Liver (tissue), 3 donors: ENCODE data around the gene TLE3.

Source experiments
- JUND ChIP-seq, 2 donors: IDR thresholded peaks; 2 replicates each; pipeline ENCODE4 v1.6.1; 2016; ENCODE audit warnings: antibody characterized with exemption in 2 of 2
- RXRA ChIP-seq, 2 donors: IDR thresholded peaks; 2 replicates each; pipeline ENCODE4 v1.6.1; 2017 to 2018; ENCODE audit warnings: antibody characterized with exemption in 2 of 2, mild to moderate bottlenecking in 1 of 2
- SP1 ChIP-seq: IDR thresholded peaks from 2 replicates; pipeline ENCODE4 v1.6.1; 2018; ENCODE audit warnings: antibody characterized with exemption, mild to moderate bottlenecking
- TAF1 ChIP-seq: conservative IDR thresholded peaks from 2 replicates; pipeline ENCODE4 v1.6.1; 2016; ENCODE audit warnings: antibody characterized with exemption, mild to moderate bottlenecking
- TF ChIP-seq, protein P1 (sequence below): fragments of 150-350 bp; IDR thresholded peaks from 2 replicates; pipeline ENCODE4 v1.5.1; 2017; ENCODE audit warnings: improper control_type of control experiment, low read depth, low read length; ENCODE audit not compliant: missing input control
- TF ChIP-seq, protein P2 (sequence below): IDR thresholded peaks from 2 replicates; pipeline ENCODE4 v1.6.1; 2016; ENCODE audit warnings: antibody characterized with exemption
- donor health status: healthy.
- donor health status: healthy.

DNA sequence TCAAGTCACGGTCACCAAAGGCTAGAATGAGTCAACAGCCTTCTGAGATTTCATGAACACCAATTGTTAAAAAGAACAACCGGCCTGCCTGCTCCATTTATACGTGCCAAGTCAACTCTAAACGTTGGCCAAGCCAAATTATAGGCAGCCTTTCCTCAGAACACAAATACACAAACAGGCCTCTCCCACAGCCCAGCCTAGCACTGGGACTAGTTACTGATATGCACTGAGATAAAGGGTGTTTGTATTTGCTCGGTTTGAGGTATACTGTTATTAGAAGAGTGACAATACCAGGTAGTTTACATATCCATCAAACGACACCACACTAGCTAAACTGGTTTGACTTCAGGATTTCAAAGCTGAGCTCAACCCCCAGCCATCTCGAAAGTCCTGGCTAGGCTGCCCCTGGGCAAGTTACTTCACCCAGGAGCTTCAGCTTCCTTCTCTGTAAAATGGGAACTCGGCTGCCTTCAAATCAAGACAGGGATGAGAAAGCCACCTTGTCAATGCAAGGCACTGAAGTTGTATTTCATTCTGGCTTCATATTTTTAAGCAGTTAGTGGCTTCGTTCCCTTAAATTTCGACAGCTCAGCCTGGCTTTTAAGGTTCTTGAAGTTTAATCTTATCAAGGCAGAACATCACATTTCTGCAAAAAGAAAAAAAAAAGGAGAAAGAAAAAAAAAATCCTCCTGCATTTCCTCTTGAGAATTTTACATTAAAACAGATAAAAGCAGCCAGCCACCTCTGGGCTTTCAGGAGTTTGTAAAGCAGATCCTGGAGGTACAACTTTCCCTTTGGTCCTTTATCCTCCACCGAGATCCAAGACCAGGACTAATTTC, 4.0 kb downstream of the TLE3 start:
- TF ChIP-seq, protein P1, sequence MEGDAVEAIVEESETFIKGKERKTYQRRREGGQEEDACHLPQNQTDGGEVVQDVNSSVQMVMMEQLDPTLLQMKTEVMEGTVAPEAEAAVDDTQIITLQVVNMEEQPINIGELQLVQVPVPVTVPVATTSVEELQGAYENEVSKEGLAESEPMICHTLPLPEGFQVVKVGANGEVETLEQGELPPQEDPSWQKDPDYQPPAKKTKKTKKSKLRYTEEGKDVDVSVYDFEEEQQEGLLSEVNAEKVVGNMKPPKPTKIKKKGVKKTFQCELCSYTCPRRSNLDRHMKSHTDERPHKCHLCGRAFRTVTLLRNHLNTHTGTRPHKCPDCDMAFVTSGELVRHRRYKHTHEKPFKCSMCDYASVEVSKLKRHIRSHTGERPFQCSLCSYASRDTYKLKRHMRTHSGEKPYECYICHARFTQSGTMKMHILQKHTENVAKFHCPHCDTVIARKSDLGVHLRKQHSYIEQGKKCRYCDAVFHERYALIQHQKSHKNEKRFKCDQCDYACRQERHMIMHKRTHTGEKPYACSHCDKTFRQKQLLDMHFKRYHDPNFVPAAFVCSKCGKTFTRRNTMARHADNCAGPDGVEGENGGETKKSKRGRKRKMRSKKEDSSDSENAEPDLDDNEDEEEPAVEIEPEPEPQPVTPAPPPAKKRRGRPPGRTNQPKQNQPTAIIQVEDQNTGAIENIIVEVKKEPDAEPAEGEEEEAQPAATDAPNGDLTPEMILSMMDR = no peak
- TF ChIP-seq TAF1 (no peak), RXRA (IDR thresholded peaks at IDR 0.05) (peak in 1 of 2 donors; percentile 54), SP1 (no peak), JUND (IDR thresholded peaks at IDR 0.05) (no peak)
- TF ChIP-seq, protein P2, sequence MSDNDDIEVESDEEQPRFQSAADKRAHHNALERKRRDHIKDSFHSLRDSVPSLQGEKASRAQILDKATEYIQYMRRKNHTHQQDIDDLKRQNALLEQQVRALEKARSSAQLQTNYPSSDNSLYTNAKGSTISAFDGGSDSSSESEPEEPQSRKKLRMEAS = no peak
